PC-9 (cell line): Measurements from ENCODE around the gene WNT7A. TPM values are rescaled to one million over a fixed set of nuclear protein-coding genes. Genes with fewer than 3 reads are reported as not detected.

Experiments
- BruUV-seq: library from RNA; stranded (reverse); fragments of 400-500 nt; replicated peaks from 2 replicates; lab custom pipeline; 2021; lab: Mats Ljungman, UMichigan
- CTCF ChIA-PET: fragments of 300-600 bp; sonication (Branson Sonifier 250); formaldehyde crosslinking; loops from one replicate; lab custom pipeline; 2022; ENCODE audit warnings: antibody characterized with exemption; lab: Charles Lee
- POLR2A ChIA-PET: fragments of 300-600 bp; sonication (Branson Sonifier 250); formaldehyde crosslinking; loops from one replicate; lab custom pipeline; 2022; ENCODE audit warnings: antibody characterized with exemption; ENCODE audit not compliant: unreplicated experiment; lab: Charles Lee
- DNase-seq, 2 experiments: peaks; one replicate each; pipeline versions ENCODE4 v3.0.0 to v3.0.0-alpha.2; 2015 to 2022; ENCODE audit warnings: mixed read lengths in 1 of 2
- H2AFZ ChIP-seq: fragments of 200-600 bp; sonication (generic); 2 replicates; pipeline ENCODE4 v1.8.1; 2017; ENCODE audit warnings: antibody characterized with exemption
- H3F3A ChIP-seq: fragments of 200-600 bp; sonication (generic); 2 replicates; pipeline ENCODE4 v1.8.1; 2017; ENCODE audit warnings: antibody characterized with exemption, mild to moderate bottlenecking, low read depth; ENCODE audit not compliant: insufficient read depth
- H3K27ac ChIP-seq: fragments of 200-600 bp; sonication (generic); 2 replicates; pipeline ENCODE4 v1.6.1; 2016; ENCODE audit warnings: mixed run types
- H3K27me3 ChIP-seq: fragments of 200-600 bp; sonication (generic); 2 replicates; pipeline ENCODE4 v1.6.1; 2016; ENCODE audit warnings: low read depth, mixed run types; ENCODE audit not compliant: insufficient read depth
- H3K36me3 ChIP-seq: fragments of 200-600 bp; sonication (generic); 2 replicates; pipeline ENCODE4 v1.6.1; 2016; ENCODE audit warnings: low read depth, mixed run types
- H3K4me1 ChIP-seq: fragments of 200-600 bp; sonication (generic); replicated peaks from 2 replicates; pipeline ENCODE4 v1.6.1; 2016; ENCODE audit warnings: mixed run types; ENCODE audit not compliant: insufficient read depth
- H3K4me2 ChIP-seq: fragments of 200-600 bp; sonication (generic); 2 replicates; pipeline ENCODE4 v1.6.1; 2017; ENCODE audit warnings: mixed run types
- H3K4me3 ChIP-seq: fragments of 200-600 bp; sonication (generic); 2 replicates; pipeline ENCODE4 v1.6.1; 2016; ENCODE audit warnings: mixed run types
- H3K79me2 ChIP-seq: fragments of 200-600 bp; sonication (generic); 2 replicates; pipeline ENCODE4 v1.6.1; 2017; ENCODE audit warnings: low read depth, mixed run types
- H3K9me2 ChIP-seq: fragments of 200-600 bp; sonication (generic); 2 replicates; pipeline ENCODE4 v1.8.1; 2017; ENCODE audit warnings: mild to moderate bottlenecking; ENCODE audit not compliant: insufficient read depth
- H3K9me3 ChIP-seq: fragments of 200-600 bp; sonication (generic); 2 replicates; pipeline ENCODE4 v1.8.1; 2016; ENCODE audit warnings: low read depth; ENCODE audit not compliant: insufficient read depth
- H4K20me1 ChIP-seq: fragments of 200-600 bp; sonication (generic); 2 replicates; pipeline ENCODE4 v1.8.1; 2017; ENCODE audit not compliant: insufficient read depth
- EZH2 ChIP-seq: fragments of 200-600 bp; sonication (generic); IDR thresholded peaks from 2 replicates; pipeline ENCODE4 v1.8.0; 2017; ENCODE audit warnings: antibody characterized with exemption, low read depth
- intact Hi-C: fragments of 100-400 bp; cut with micrococcal nuclease; formaldehyde crosslinking; loops from one replicate; pipeline ENCODE4 v1.10.0; 2022; ENCODE audit not compliant: unreplicated experiment
- total RNA-seq: library from RNA; stranded (reverse); gene quantifications from 2 replicates; pipeline ENCODE4 v1.2.3, GENCODE V29; 2021
- TF ChIP-seq, protein P1 (sequence below): fragments of 200-600 bp; sonication (generic); conservative IDR thresholded peaks from 2 replicates; pipeline ENCODE4 v1.6.1; 2017; ENCODE audit warnings: mixed run types, antibody characterized with exemption, mild to moderate bottlenecking, moderate library complexity

Gene WNT7A
- total RNA-seq, 1 experiment from 2014 or later, result 6.3 TPM

DNA sequence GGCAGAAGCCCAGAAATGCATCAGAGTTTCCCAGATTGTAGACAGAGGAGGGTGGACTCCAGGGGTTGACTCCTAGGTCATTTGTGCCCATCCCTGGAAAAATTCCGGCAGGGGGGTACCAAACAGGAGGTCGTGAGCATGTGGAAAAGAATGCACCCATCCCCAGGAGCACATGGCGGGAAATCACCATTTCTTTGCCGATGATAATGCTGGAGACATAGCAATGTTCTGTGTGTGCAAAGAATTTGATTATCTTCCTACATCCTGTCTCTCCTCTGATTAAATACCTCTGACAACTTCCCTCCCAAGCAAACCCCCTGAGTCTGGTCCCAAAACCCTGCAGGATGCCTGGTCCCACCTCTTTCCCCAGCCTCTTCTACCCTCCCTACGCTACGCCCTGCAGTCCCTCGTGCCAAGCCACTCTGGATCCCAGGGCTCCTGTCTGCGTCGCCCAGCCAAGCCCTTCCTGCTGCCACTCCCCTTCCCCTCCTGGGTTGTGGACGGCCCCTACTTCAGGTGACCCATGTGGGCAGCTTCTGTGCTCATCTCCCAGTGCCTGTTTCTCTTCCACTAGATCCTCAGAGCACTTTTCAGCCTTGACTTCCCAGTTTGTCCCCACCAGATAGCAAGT is 15.8 kb downstream of the WNT7A start:
- no peak overlapping the region for H3K4me2 ChIP-seq
- no peak overlapping the region for H2AFZ ChIP-seq
- no peaks in the 10 kb centered on the region for H3K9me2 ChIP-seq
- ChIA-PET POLR2A (no interaction called here), CTCF (no interaction called here)
- H3K4me3 ChIP-seq, result no peak overlapping the region
- peaks cover 14% of the 10 kb centered on the region for H3K4me1 ChIP-seq
- H3K79me2 ChIP-seq, result peaks cover 43% of the 10 kb centered on the region
- H3K36me3 ChIP-seq, result 0 out of 2 replicates have a peak, but pooled peaks cover 27% of the 10 kb centered on the region
- no peaks in the 10 kb centered on the region for H4K20me1 ChIP-seq
- no TSS peak for BruUV-seq
- no peaks in the 10 kb centered on the region for H3K27me3 ChIP-seq
- H3K9me3 ChIP-seq, result no peaks in the 10 kb centered on the region
- no peak for DNase-seq
- peaks cover 13% of the 10 kb centered on the region; the same call in 1 of the 2 replicates for H3F3A ChIP-seq
- intact Hi-C loops, result no loop called here
- TF ChIP-seq, protein P1, sequence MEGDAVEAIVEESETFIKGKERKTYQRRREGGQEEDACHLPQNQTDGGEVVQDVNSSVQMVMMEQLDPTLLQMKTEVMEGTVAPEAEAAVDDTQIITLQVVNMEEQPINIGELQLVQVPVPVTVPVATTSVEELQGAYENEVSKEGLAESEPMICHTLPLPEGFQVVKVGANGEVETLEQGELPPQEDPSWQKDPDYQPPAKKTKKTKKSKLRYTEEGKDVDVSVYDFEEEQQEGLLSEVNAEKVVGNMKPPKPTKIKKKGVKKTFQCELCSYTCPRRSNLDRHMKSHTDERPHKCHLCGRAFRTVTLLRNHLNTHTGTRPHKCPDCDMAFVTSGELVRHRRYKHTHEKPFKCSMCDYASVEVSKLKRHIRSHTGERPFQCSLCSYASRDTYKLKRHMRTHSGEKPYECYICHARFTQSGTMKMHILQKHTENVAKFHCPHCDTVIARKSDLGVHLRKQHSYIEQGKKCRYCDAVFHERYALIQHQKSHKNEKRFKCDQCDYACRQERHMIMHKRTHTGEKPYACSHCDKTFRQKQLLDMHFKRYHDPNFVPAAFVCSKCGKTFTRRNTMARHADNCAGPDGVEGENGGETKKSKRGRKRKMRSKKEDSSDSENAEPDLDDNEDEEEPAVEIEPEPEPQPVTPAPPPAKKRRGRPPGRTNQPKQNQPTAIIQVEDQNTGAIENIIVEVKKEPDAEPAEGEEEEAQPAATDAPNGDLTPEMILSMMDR, result no peak
- no peak for TF ChIP-seq EZH2
- H3K27ac ChIP-seq, result no peak overlapping the region

DNA sequence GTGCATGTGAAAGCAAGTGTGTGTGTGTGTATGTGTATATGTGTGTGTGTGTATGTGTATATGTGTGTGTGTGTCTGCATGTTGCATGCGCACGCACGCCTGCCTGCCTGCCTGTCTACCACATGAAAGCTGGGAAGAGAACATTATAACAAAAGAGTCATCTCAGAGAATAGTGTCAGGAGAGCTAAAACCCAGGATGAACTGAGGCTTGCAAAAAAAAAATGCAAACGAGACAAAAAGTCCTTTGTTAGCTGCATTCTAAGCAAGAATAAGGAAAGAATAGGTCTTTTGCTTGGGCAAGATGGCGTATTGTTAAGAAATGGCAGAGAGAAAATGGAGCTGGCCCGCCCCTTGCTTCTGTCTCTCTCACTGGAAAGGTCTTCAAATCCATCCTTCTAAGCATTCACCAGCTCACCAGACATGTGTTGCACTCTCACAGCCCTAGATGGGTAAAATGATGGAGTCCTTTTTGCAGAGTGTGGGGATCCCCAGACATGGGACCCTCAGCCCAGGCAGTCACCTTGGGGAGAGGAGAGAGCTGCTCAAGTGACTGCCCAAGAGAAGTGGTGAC is 16.4 kb downstream of the WNT7A start:
- CTCF ChIA-PET, result no interaction called here
- TF ChIP-seq, protein P1, result no peak
- no peak for TF ChIP-seq EZH2
- Histone ChIP-seq H2AFZ (no peak overlapping the region), H3K4me1 (peaks cover 14% of the 10 kb centered on the region), H3K9me2 (no peaks in the 10 kb centered on the region), H3F3A (peaks cover 16% of the 10 kb centered on the region; the same call in 1 of the 2 replicates), H3K4me2 (no peak overlapping the region), H3K79me2 (peaks cover 44% of the 10 kb centered on the region), H4K20me1 (no peaks in the 10 kb centered on the region), H3K27ac (no peak overlapping the region), H3K9me3 (no peaks in the 10 kb centered on the region), H3K36me3 (0 out of 2 replicates have a peak, but pooled peaks cover 33% of the 10 kb centered on the region), H3K27me3 (no peaks in the 10 kb centered on the region), H3K4me3 (no peak overlapping the region)
- BruUV-seq, result no TSS peak
- no peak for DNase-seq
- intact Hi-C loops, result no loop called here
- POLR2A ChIA-PET, result no interaction called here

DNA sequence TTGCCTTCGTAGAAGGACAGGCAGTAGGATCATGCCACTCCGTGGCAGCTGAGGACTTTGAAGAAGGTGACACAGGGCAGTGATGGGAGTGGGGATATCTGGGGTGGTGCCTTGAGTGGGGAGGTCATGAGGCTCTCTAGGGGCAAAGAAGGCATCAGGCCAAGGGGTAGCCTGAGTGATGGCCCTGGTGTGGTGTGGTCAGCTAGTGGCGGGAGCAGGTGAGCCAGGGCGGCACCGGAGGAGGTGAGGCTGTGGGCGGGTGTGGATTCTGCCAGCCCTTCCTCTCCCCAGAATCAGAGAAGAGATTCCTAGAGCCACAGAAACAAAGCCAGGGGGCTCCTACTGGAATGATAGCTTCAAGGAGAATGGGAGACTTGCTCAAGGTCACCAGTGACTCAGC is 18.4 kb downstream of the WNT7A start:
- peaks cover 24% of the 10 kb centered on the region for H3K4me1 ChIP-seq
- intact Hi-C loops, result no loop called here
- no peaks in the 10 kb centered on the region for H3K9me3 ChIP-seq
- H4K20me1 ChIP-seq, result no peaks in the 10 kb centered on the region
- CTCF ChIA-PET, result no interaction called here
- H3K36me3 ChIP-seq, result 0 out of 2 replicates have a peak, but pooled peaks cover 25% of the 10 kb centered on the region
- H3K27me3 ChIP-seq, result no peaks in the 10 kb centered on the region
- H3K4me3 ChIP-seq, result no peak overlapping the region
- BruUV-seq, result no TSS peak
- H3K27ac ChIP-seq, result no peak overlapping the region
- H2AFZ ChIP-seq, result no peak overlapping the region
- POLR2A ChIA-PET, result no interaction called here
- H3K9me2 ChIP-seq, result no peaks in the 10 kb centered on the region
- H3K79me2 ChIP-seq, result peaks cover 39% of the 10 kb centered on the region
- no peak overlapping the region for H3K4me2 ChIP-seq
- no peak for TF ChIP-seq EZH2
- TF ChIP-seq, protein P1, result no peak
- peaks cover 25% of the 10 kb centered on the region; the same call in 1 of the 2 replicates for H3F3A ChIP-seq
- no peak for DNase-seq
